Activated CD8-positive, alpha-beta memory T cell treated with anti-CD3 and anti-CD28 coated beads, Interleukin-2, amount 50 U/mL, for 1 hour (primary cell): ENCODE data around the gene AURKAIP1.

ENCODE experiments used
- DNase-seq: peaks from one replicate; pipeline ENCODE4 v3.0.0-alpha.2; 2020; ENCODE audit errors: extremely low read depth

The AURKAIP1 gene

DNA sequence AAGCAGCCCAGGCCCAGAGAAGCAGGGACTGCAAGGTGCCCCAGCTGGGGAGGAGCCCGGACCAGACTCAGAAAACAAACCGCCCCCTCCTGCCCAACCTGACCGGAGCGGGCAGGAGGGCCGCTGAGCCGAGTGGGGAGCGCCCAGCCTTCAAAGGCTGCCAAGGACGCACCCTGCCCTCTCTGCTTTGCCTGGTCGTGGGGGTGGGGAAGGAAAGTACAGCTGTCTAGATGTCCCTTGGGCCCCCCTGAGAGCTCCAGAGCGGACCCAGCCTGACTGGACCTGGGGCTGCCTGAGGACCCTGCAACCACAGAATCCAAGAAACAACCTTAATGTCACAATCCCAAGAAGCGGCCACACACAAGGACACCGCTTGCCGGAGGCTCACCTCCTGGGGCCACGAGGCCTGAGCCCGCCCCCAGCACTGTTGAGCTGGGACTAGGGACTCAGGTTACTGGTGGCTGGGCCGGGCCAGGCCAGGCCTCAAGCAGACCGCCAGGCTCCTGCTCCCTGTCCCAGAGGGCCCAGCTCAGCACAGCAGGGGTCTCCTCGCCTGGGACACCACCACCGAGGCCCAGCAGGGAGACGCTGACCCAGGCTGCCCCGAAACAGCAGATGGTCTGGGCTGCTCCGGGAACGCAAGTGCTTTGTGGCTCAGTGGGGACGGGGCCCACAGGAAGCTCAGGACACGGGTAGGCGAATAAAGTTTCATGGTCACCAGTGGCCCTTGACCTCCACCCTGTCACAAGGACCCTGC lies 27.2 kb downstream of the AURKAIP1 start:
- no peak for DNase-seq

DNA sequence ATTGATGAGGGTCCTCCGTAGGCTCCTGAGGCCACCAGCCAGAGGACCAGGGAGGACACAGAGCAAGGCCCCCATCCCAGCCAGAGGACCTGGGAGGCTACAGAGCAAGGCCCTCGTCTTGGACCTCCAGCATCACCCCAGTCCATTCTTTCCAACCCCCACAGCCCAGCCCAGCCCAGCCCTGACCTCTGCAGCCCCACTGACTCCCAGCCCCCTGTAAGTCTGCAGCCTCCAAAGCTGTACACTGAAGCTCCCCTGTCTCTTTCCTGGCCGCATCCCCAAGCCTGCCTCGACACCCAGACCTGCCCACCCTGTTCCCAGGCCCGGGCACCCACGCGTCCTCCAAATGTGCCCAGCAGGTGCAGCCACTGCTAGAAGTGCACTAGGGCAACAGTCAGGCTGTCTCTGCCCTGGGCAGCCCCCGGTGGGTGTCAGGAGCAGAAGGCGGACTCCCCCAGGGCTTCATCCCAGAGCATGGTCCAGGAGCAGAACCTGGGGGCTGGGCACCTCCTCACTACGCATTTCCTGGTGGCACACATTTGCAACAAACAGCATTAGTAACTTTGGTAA lies 27.9 kb downstream of the AURKAIP1 start:
- DNase-seq: no peak

DNA sequence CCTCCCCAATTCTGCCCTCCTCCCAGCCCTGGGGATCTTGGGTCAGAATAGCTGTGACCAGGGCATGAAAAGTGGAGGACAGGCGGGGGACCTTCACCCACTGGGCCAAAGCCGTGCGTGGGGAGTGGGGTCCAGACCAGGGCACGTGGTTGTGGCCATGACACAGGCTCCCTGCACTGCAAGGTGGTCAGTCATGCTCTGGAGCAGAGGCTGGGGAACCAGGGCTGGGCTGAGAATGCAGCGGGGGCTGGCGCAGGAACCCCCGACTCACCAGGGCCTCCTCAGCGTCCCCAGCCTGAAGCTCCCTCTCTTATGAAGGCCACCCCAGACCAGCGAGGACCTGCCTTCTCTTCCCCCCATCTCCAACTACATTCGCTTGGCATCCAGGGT lies 28.5 kb downstream of the AURKAIP1 start:
- DNase-seq: no peak

DNA sequence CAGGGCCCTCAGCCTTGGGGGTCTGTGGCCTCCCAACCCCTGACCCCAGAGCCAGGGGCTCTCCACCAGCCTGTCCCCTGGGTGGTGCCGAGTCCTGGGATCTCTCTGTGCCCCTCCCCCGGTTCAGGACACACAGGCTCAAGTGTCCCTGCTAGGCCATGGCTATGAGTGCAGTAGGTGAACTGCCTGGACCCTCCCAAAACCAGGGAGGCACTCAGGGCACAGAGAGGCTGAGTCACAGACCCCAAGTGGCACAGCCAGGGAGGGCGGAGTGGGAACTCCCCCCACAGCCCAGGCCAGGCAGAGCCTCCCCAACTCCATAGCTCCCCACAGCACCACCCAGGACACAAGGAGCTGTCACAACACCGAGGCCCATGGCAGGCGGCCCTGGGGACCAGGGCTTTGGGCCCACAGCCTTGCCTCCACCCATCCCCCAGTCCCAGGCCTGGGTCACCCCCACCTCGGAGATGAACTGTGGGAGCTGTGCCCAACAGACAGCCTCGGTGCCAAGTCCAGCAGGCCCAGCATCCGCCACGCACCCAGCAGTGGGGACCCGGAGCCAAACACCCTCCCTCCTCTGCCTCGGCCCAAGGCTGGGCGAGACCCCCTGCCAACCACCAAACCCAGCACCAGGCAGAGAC lies 29.0 kb downstream of the AURKAIP1 start:
- DNase-seq: no peak

- DNase-seq: no peak
Observed at GRCh38 chr1:1345384-1345783, 29.6 kb downstream of the AURKAIP1 start.

- no peak for DNase-seq
Observed at GRCh38 chr1:1344655-1345361, 30.2 kb downstream of the AURKAIP1 start.

DNA sequence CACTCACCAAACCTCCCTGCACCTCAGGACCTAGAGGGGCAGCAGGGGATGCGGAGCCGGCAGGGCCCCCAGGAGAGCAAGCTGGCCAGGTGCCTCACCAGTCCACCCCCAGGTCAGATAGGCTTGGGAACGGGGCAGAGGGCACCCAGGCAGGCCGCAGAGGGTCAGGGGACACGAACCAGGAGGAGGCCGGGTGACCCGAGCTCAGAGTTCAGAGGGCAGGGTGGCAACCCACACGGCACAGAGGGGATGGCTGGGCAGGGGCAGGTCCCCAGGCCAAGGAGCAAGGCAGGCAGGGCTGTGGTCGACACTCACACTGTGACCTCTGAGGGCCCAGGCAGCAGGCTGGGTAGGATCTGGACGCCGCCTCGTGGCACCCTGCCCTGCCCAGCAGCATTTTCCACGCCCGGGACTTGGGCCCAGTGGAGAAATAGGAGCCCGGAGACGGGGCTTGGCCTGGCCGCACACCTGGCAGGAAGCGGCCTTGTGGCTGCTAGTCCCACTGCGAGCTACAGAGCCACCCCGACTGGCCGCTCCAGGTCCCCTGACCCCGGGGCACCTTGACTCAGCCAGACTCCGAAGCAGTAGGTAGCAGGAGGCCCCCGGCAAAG lies 31.1 kb downstream of the AURKAIP1 start:
- no peak for DNase-seq

- DNase-seq: no peak
Observed at GRCh38 chr1:1342584-1343115, 32.4 kb downstream of the AURKAIP1 start.

DNA sequence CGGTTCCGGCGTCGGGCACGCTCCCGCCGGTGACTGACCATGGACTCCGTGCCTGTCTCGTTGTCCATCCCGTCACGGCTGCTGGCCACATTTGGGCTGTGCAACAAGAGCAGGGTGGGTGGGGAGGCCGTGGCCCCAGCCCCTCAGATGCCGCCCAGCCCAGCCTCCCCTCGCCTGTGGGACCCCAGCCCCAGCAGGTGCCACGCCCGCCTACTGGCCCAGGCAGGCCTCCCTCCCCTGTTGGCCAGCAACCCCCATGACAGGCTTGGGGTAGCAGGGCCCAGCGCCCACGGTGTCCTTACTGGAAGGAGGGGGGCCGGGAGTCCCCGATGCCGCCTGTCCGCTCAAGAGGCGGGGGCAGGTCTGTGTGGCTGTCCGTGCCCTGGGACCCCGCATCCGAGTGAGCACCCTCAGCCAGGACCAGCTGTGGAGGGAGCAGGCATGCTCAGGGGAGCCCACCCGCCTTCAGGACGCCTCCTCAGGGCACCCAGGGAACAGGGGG lies 32.9 kb downstream of the AURKAIP1 start:
- no peak for DNase-seq

DNA sequence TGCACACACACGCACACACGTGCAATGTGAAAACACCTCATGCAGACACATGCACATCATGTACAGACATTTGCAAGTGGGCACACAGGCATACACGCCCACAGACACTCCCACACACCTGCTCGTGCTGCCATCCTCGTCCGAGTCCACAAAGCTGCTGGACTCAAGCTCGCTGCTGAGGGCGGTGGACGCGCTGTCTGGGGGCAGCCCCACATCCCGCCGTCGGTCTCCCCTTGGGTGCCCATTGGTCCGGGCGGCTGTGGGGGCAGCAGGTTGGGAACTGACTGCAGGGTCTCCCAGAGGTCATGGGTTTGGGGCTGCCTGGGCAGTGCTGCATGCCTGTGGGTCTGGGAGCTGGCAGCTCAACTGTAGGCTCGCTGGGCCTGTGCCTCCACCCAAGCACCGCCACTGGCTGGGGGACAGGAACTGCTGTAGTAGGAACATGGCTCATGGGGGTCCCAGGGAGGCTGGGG lies 33.4 kb downstream of the AURKAIP1 start:
- no peak for DNase-seq

GRCh38 chr1:1340791-1341548 lies 34.0 kb downstream of the AURKAIP1 start:
- DNase-seq: no peak

GRCh38 chr1:1340185-1340584 lies 34.8 kb downstream of the AURKAIP1 start:
- no peak for DNase-seq

DNA sequence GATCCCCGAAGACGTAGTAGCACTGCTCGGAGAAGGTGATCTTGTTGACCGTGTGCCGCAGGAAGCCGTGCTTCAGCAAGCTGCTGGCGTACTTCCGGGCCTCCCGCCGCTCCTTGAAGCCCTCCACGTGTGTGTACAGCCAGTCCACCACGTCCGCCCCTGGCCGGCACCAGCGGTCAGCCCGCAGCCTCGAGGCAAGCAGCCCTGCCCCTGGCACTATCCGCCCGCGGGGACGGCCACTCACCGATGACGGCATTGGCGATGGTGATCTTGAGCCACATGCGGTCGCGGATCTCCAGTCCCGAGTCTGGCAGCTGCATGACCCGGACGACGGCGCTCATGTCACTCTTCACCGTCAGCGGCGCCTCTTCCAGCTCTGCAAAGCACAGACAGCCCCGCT lies 36.7 kb downstream of the AURKAIP1 start:
- no peak for DNase-seq

- no peak for DNase-seq
Observed at GRCh38 chr1:1337793-1338147, 37.2 kb downstream of the AURKAIP1 start.

- DNase-seq: no peak
Observed at GRCh38 chr1:1336931-1337792, 37.8 kb downstream of the AURKAIP1 start.

DNA sequence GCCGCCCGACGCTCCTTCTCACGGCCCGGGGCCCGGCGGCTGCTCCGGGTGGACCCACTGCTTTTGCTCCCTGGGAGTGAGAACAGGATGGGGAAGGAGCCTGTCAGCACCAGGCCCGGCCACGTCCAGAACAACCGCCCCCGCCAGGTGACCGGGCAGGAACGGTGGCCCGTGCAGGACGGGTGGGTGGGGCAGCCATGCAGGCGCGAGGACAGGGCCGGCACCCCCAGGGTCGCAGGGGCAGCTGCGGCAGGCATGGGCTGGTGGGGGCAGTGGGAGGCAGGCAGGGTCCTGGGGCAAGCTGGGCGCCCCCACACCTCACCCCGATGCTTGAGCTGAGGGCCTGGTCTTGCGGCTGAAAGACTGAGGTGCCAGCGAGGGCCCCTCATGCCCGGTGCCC lies 38.6 kb downstream of the AURKAIP1 start:
- DNase-seq: no peak

DNA sequence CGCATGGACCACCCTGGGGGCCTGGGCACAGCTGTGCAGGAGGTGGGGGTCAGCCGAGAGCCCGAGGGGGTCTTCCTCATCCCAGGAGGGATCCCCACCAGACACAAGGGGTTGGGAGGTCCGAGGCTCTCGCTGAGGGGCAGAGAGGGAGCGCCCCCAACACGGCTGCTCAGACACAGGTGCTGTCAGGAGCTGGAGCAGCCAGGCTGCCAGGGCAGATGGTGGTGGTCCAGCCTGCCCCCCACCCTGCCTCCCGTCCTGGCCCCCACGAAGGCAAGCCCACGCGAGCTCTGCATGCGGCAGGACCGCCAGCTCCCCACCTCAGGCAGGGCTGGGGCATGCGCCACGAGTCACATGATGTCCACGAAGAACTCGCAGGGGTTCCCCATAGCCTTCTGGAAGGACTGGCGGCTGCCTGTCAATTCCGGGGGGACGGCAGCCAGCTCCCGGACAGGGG lies 39.2 kb downstream of the AURKAIP1 start:
- DNase-seq: no peak

DNA sequence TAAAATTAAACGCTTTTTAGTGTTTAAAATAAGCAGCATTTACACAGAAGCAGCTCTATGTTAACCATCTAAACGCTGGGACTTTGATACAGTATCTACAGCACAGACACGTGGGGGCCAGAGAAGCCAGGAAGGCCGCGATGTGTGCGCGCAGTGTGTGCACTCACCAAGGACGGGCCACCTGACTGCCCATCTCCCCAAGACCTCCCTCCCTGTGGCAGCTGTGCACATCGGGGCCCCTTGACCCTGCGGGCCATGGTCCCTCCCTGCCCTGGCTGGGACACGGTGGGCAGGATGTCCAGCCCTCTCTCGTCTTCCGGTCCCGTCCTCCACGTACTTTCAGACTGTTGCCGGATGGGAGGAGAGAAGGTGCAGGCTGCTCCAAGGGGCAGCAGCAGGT lies 39.7 kb downstream of the AURKAIP1 start:
- no peak for DNase-seq

DNA sequence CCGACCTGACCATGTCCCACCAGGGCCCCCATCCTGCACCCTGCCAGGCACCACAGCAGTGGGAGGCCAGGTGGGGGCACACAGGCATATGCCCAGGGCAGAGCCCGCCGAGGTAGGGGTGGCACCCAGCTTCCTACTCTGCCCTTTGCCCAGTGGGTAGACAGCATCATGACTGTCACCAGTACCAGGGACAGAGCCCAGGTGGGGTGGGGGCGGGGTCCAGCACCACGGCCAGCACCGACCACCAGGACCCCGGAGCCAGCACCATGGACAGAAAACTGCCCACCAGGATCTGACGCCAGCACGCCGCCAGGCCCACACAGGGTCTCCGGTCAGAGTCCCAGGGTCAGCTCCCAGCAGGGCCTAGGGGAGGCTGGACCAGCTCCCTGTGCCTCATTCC lies 40.2 kb downstream of the AURKAIP1 start:
- DNase-seq: no peak
